ENCODE data around the gene KLHL29. TPM values are rescaled to one million over a fixed set of nuclear protein-coding genes. Genes with fewer than 3 reads are reported as not detected.

Gene KLHL29
- total and polyA plus RNA-seq, 10 of the 15 experiments (the other 5 are each of a cell fraction or from before 2014, with no cell fraction given) = 1.4 to 19.5 (median 6.1) TPM

DNA sequence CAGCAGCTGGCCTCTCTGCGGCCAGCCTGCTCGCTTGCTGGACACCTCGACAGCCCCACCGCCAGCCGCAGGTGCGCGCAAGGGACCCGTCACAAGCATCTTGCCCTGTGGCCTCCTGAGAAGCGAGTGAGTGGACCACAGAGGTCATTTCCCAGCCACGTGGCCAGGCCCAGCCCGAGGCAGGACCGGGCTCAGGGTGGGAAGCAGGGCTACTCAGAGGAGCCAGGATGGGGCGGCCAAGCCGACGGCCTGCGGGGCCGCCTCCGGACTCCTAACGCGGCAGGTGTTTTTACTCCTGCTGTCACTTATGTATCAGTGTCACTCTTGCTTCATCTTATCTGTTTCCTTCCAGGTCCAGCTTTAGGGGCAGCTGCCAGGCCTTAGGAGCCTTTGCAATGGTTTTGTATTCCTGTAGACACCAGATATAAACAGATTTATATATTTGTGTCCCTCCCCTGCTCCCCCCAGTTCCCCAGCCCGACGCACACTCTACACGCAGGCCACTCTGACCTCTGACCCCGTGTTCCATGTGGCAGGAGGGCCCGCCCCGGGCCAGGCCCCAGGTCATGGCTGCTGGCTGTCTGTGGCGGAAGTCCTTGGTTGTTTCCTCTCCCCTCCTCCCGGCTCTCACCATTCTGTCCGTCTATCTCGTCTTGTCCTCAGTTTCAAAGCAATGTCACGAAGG is 305.6 kb downstream of the KLHL29 start:
- no peak overlapping the region for H3K4me3 ChIP-seq
- no peaks in the 10 kb centered on the region for H3K4me1 ChIP-seq (ENCODE audit: control insufficient read depth, insufficient read depth, low read length)
- WGBS (ENCODE audit: insufficient coverage, insufficient replicate concordance, low lambda C conversion rate, missing lambda C conversion rate) = 81% methylated on average over 26 of the region's 31 CpGs
- H3K9me3 ChIP-seq (replicated peaks; ENCODE audit: control insufficient read depth, insufficient read depth, low read length) = no peaks in the 10 kb centered on the region
- peaks cover 0 to 4% of the 10 kb centered on the region in 2 experiments; a peak in 3 of 4 replicates for H3K36me3 ChIP-seq (ENCODE audit: control insufficient read depth in 2 of 2, insufficient read depth in 2 of 2, low read length in 1 of 2)
- ChIA-PET SMC1A (ENCODE audit: uncharacterized antibody, unreplicated experiment) (no interaction called here), CTCF (no interaction called here), RAD21 (ENCODE audit: unreplicated experiment) (no interaction called here), POLR2A (no interaction called here)
- H3K27ac ChIP-seq (ENCODE audit: control insufficient read depth, insufficient read depth) = no peak overlapping the region
- no peaks in the 10 kb centered on the region for H3K79me2 ChIP-seq (ENCODE audit: control insufficient read depth, insufficient read depth, low read length)
- intact Hi-C loops (cut with micrococcal nuclease; ENCODE audit: unreplicated experiment) = no loop called here
- in situ Hi-C loops (cut with MboI) = no loop called here
- H3K4me2 ChIP-seq (ENCODE audit: control insufficient read depth, insufficient read depth) = no peak overlapping the region
- ATAC-seq (no peak), FAIRE-seq (no peak), DNase-seq (ENCODE audit: low read depth, low spot score) (no peak)
- H3K9ac ChIP-seq (ENCODE audit: control insufficient read depth, insufficient read depth, low read length) = no peak overlapping the region
- BruUV-seq (replicated peaks) = no TSS peak
- H4K20me1 ChIP-seq (ENCODE audit: control insufficient read depth, insufficient read depth) = no peaks in the 10 kb centered on the region
- no peak overlapping the region for H2AFZ ChIP-seq (ENCODE audit: control insufficient read depth, low read depth, low read length)
- no peaks in the 10 kb centered on the region for H3K27me3 ChIP-seq (replicated peaks in 1 of 2; ENCODE audit: control insufficient read depth in 2 of 2, insufficient read depth in 2 of 2, low read length in 1 of 2)
- TF ChIP-seq NR2F1 (conservative IDR thresholded peaks at IDR 0.05) = no peak
- TF ChIP-seq NFYB (IDR thresholded peaks at IDR 0.05; ENCODE audit: insufficient read depth, low read depth, low read length) = no peak

DNA sequence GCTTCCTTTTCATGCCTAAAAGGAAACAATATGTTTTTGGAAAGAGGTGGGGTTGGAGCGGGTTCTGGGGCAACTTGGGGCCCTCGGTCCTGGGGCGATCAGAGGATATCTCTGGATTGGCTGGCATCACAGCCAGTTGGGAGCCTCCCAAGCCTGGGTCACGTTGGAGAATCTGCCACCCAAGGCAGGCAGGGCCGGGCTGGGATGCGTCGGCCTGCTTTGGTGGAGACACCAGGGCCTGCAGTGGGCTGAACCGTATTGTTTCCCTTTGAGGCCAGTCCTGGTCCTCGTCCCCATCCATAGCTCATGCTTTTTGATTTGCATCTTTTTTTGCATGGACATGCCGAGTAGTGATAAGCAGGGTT is 306.1 kb downstream of the KLHL29 start:
- POLR2A ChIA-PET = no interaction called here
- WGBS (ENCODE audit: insufficient coverage, insufficient replicate concordance, low lambda C conversion rate, missing lambda C conversion rate) = 87% methylated on average over 10 of the region's 10 CpGs
- no TSS peak for BruUV-seq (replicated peaks)
- H2AFZ ChIP-seq (ENCODE audit: control insufficient read depth, low read depth, low read length) = no peak overlapping the region
- H3K9ac ChIP-seq (ENCODE audit: control insufficient read depth, insufficient read depth, low read length) = no peak overlapping the region
- in situ Hi-C loops (cut with MboI) (no loop called here), intact Hi-C loops (cut with micrococcal nuclease; ENCODE audit: unreplicated experiment) (no loop called here)
- no peaks in the 10 kb centered on the region for H3K27me3 ChIP-seq (replicated peaks in 1 of 2; ENCODE audit: control insufficient read depth in 2 of 2, insufficient read depth in 2 of 2, low read length in 1 of 2)
- TF ChIP-seq, protein P1, sequence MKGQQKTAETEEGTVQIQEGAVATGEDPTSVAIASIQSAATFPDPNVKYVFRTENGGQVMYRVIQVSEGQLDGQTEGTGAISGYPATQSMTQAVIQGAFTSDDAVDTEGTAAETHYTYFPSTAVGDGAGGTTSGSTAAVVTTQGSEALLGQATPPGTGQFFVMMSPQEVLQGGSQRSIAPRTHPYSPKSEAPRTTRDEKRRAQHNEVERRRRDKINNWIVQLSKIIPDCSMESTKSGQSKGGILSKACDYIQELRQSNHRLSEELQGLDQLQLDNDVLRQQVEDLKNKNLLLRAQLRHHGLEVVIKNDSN (IDR thresholded peaks at IDR 0.05; ENCODE audit: borderline replicate concordance, extremely low read length, insufficient read depth, low read depth, low read length) = no peak
- TF ChIP-seq ZNF622 (IDR thresholded peaks at IDR 0.05) (no peak), CBX3 (IDR thresholded peaks at IDR 0.05; ENCODE audit: borderline replicate concordance, low read depth) (no peak), HCFC1 (IDR thresholded peaks at IDR 0.05; ENCODE audit: low read length) (no peak), TBL1XR1 (IDR thresholded peaks at IDR 0.05; ENCODE audit: low read depth, low read length) (no peak), CHD2 (IDR thresholded peaks at IDR 0.05; ENCODE audit: borderline replicate concordance, low read depth, low read length) (no peak), ZSCAN29 (IDR thresholded peaks at IDR 0.05) (no peak), TARDBP (IDR thresholded peaks at IDR 0.05; ENCODE audit: borderline replicate concordance) (no peak), KAT2A (conservative IDR thresholded peaks at IDR 0.05; ENCODE audit: control insufficient read depth, low read depth, low read length) (no peak), CHD1 (IDR thresholded peaks at IDR 0.05; ENCODE audit: low read depth, low read length) (no peak), JUNB (IDR thresholded peaks at IDR 0.05) (no peak), NFYB (IDR thresholded peaks at IDR 0.05; ENCODE audit: insufficient read depth, low read depth, low read length) (no peak), KLF5 (IDR thresholded peaks at IDR 0.05; ENCODE audit: partially characterized antibody) (no peak)
- SMC1A ChIA-PET (ENCODE audit: uncharacterized antibody, unreplicated experiment) = no interaction called here
- FAIRE-seq (no peak), ATAC-seq (no peak), DNase-seq (ENCODE audit: low read depth, low spot score) (no peak)
- no peaks in the 10 kb centered on the region for H4K20me1 ChIP-seq (ENCODE audit: control insufficient read depth, insufficient read depth)
- H3K4me3 ChIP-seq = no peak overlapping the region
- H3K4me1 ChIP-seq (ENCODE audit: control insufficient read depth, insufficient read depth, low read length) = no peaks in the 10 kb centered on the region
- no peaks in the 10 kb centered on the region for H3K9me3 ChIP-seq (replicated peaks; ENCODE audit: control insufficient read depth, insufficient read depth, low read length)
- H3K36me3 ChIP-seq (ENCODE audit: control insufficient read depth in 2 of 2, insufficient read depth in 2 of 2, low read length in 1 of 2) = peaks cover 0 to 7% of the 10 kb centered on the region in 2 experiments; a peak in 2 of 4 replicates
- H3K79me2 ChIP-seq (ENCODE audit: control insufficient read depth, insufficient read depth, low read length) = no peaks in the 10 kb centered on the region
- CTCF ChIA-PET = no interaction called here
- H3K27ac ChIP-seq (ENCODE audit: control insufficient read depth, insufficient read depth) = no peak overlapping the region
- RAD21 ChIA-PET (ENCODE audit: unreplicated experiment) = no interaction called here
- H3K4me2 ChIP-seq (ENCODE audit: control insufficient read depth, insufficient read depth) = no peak overlapping the region
